NOMO-1 (cell line): ENCODE measurements around the gene PNPLA7.

ENCODE experiments used
- DNase-seq, 2 experiments: peaks; one replicate each; lab custom pipeline; 2025; ENCODE audit not compliant: unreplicated experiment in 2 of 2; lab: John Stamatoyannopoulos, UW

The PNPLA7 gene

DNA sequence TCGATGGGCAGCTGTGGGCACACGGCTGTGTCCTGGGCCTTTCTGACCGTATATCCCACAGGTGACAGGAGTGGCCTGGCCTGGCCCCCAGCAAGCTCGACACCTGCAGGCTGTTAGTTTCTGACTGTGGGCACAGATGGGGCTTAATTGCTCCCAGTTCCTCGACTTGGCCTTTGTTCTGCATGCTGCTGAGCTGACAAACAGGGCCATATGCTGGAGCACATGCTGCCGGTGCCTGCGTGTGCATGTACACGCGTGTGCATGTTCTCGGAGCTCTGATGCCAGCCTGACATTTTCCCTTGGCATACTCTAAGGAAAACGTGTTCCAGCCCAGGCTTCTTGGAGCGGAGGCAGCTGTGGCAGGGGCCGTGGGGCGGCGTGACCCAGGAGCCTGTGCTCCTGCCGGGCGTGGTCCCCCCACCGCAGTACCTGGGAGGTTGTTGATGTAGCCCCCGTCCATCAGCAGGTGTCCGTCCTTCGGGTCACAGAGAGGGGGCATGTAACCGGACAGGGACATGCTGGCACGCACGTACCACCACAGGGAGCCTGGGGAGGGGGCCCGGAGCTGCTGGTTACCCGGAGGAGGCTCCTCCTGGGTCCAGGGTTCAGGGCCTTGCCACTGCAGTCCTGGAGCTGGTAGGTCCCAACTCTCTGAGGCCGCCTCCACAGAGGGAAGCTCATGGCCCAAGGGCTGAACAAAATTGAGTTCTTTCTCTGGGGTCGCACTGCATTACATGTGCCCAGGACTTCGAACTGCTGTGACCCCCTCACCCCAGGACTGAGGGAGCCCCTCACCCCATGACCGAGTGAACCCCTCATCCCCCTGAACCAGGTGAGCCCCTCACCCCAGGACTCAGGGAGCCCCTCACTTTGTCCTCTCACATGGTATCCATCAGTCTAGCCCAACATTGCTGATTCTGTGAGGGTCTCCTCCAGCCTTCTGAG lies 86.9 kb downstream of the PNPLA7 start:
- DNase-seq, result no peak

- DNase-seq, result no peak
Measured at GRCh38 chr9:137462396-137462985, 87.7 kb downstream of the PNPLA7 start.

DNA sequence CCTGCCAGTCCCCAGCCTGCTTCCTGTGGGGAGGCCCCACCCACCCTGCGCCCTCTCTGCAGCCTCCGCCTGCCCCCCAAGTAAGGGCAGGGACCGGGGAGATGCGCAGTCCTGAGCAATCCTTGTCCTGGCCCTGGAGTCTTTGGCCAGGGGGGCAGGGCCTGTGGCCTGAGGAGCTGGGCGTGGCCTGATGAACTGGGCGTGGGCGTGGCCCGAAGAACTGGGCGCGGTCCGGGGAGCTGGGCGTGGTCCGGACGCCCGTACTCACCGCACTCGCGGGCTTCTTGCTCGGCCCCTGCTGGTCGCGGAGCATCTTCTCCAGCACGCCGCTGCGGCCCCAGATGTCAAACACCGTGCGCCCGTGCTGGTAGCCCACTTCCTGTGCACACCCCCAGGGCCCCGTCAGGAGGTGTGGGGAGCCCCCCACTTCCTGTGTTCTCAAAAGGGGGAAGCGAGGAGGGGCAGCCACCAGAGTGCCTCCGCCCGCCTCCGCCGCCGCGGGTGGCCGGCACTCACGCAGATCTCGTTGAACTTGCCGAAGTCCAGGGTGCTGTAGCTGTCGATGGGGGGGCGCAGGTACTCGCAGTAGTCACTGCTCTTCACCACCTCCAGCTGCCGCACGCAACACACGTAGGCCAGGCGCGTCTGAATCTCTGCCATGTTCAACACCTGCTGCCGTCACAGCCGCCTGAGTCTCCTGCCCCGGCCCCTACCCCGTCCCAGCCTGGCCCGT lies 88.4 kb downstream of the PNPLA7 start:
- peak; percentile 67 to 70 for DNase-seq

- no peak for DNase-seq
Measured at GRCh38 chr9:137461316-137461662, 88.9 kb downstream of the PNPLA7 start.

GRCh38 chr9:137460363-137461315 lies 89.6 kb downstream of the PNPLA7 start:
- no peak for DNase-seq

DNA sequence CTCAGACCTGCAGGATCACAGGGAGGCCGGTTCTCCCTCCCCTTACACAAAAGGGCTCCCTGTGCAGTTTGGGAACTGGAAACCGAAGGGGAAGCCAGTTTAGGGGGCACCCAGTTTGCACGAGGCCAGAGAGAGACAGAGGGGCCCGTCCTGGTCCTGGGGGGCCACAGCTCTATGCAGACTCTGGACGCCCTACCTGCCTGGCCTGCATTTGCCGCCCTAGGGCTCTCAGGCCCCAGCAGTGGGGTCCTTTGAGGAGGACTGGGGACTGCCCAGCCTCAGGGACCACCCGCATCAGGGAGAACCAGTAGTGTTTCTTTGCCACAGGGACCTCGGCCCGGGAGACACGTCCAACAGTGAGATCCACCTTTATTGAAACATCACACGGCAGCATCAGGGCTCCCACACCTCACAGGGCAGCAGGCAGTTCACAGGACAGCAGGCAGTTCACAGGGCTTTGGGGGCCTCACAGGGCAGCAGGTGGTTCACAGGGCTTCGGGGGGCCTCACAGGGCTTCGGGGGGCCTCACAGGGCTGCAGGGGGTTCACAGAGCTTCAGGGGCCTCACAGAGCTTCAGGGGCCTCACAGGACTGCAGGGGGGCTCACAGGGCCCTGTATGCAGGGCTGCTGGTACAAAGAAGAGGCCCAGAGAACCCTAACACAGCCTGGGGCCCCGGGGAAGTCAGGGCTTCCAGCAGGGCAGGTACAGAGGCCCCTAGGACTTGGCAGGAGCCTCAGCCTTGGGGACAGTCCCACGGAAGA lies 90.4 kb downstream of the PNPLA7 start:
- DNase-seq, result no peak

- peak; percentile 90 to 98 for DNase-seq
Measured at GRCh38 chr9:137459152-137459600, 91.0 kb downstream of the PNPLA7 start, which contains the start of gene NSMF. NSMF (minus strand) TSS chr9:137459334; CDS start chr9:137459102, 232 bp downstream.

- DNase-seq, result peak in 1 of 2 experiments; percentile 58
Measured at GRCh38 chr9:137458194-137459151, 91.7 kb downstream of the PNPLA7 start.

GRCh38 chr9:137457406-137458193 lies 92.6 kb downstream of the PNPLA7 start:
- DNase-seq, result no peak

DNA sequence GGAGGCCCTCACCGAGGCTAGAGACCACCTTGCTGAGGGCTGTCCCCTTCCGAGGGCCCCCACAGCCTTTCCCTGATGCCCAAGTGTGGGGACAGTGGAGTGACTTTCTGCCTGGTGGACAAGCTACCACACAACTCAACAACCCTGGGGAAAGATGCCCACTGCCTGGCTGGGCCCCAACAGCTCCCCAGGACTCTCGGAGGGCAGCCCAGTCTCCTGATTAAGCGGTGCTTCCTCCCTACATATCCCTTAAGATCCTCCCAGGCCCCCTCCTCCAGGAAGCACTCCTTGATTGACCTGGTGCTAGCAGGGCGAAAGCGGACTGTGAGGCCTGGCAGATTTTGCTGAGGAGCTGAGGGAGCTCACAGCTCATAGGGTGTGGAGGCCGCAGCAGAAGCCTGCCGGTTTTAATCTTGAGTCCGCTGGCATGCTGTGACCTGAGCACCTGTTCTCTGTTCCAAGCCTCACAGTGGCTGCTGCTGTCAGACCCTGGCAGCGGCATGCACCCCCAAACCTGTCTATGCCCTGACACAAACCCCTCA lies 93.3 kb downstream of the PNPLA7 start:
- no peak for DNase-seq

DNA sequence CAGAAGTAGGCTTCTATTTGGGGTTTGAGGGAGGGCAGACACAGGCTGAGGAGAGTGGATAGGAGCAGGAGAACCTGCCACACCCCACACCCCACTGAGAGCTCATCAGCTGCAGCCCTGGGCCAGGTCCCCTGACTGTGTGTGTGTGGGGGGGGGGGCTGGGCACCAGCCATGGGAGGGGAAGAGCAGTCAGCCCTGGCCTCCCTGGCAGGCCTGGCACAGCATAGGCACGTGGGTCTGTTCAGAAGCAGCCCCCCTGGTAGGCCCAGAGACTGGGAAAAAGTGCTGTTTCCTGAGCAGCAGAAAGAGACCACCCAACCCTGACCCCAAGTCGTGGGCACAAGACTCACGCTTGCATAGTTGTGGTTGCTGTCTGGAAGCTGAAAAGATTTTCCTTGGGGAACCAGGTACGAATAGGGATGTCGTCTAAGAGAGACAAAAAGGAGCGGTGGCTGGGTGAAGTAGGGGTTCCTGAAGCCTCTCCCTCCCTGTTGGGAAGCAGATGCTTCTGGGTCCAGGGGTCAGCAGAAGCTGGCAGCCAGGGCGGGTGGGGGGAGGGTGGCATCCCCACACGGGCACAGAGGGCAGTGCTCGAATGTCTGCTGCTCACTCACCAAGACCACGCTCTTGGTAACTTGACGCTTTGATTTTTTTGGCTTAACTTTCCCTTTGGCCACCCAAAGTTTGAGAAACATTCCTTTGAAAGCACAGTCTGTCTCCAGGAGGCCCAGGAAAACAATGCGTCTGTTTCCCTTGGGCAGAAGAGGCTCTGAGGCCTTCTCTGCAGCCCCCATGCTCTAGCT lies 93.9 kb downstream of the PNPLA7 start:
- no peak for DNase-seq

- no peak for DNase-seq
Measured at GRCh38 chr9:137455359-137455991, 94.7 kb downstream of the PNPLA7 start.

- no peak for DNase-seq
Measured at GRCh38 chr9:137454597-137455358, 95.4 kb downstream of the PNPLA7 start.

- peak; percentile 30 to 51 for DNase-seq
Measured at GRCh38 chr9:137454145-137454596, 96.0 kb downstream of the PNPLA7 start.

DNA sequence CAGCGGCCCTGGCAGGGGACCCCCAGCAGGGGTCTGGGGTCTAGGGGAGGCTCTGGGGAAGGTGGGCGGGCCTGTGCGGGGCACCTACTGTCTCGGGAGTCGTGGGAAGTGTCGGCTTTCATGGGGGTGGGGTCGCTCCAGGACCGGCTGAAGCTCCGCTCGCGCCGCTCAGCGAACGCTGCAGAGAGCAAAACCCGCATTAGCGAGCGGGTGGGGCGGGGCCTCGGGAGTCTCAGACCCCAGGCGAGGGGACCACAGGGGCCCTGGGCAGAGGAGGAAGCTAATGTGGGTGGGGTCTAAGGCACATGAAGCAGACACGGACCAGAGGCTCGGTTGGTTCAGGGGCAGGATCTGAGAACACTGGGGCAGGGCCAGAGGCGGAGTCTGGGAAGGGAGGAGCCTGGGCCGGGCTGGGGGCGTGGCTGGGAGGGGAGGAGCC lies 96.5 kb downstream of the PNPLA7 start:
- DNase-seq, result peak; percentile 70 to 83
